Sciatic nerve (tissue), 2 donors: Measurements from ENCODE around the gene CA10. TPM values are rescaled to one million over a fixed set of nuclear protein-coding genes. Genes with fewer than 3 reads are reported as not detected.

Source experiments
- ATAC-seq: fragments of 200-7000 bp; cut with Tn5 transposase; one replicate; pipeline ENCODE4 v1.9.1; 2020; ENCODE audit warnings: mild to moderate bottlenecking, moderate library complexity
- DNase-seq: peaks from one replicate; pipeline ENCODE4 v3.0.0-alpha.2; 2020; ENCODE audit warnings: low spot score
- intact Hi-C: fragments of 100-400 bp; cut with DNase I; formaldehyde crosslinking; loops from one replicate; pipeline ENCODE4 v1.14.2; 2022
- total RNA-seq: library from RNA; stranded (reverse); fragmentation: NEBNext Ultra II Directional; extraction: Animal tissue kit (Norgen Biotek cat#: 25700); gene quantifications from one replicate; pipeline ENCODE4 v1.2.1, GENCODE V29; 2021
- donor health status: DM: no; HTN: no; CAD: no.
- donor health status: DM: no; HTN: no; CAD: no.

The CA10 gene
- total RNA-seq, 1 donor from 2014 or later, result not detected

DNA sequence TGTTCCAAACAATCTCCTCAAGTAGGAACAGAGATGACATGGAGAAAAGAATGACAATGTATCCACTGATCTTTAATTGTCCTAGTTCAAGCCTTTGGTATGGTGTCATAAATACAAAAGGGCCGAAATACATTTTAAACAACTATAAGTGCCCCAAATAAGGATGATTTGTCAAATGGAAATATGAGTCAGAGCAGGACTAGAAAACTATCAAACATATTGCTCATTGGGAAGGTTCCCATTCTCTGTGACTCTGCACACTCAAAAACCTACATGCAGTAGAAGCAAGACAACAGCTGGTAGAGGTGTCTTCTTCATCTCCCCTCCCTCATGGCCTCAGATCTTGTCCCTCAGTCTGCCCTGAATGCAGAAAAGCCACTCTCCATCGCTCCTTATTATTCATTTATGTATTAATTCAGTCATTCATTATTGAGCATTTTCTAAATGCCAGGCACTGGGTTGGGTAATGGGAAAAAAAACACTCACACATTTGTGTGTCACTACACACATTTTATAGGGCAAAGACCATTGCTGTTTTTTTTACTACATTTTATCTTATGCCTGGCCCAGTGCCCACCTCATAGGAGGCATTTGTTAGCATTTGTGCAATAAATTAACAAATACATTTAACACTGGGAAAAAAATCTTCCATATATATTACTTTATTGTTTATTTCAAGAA lies 10.1 kb downstream of the CA10 start:
- intact Hi-C loops, result no loop called here
- no peak for ATAC-seq

DNA sequence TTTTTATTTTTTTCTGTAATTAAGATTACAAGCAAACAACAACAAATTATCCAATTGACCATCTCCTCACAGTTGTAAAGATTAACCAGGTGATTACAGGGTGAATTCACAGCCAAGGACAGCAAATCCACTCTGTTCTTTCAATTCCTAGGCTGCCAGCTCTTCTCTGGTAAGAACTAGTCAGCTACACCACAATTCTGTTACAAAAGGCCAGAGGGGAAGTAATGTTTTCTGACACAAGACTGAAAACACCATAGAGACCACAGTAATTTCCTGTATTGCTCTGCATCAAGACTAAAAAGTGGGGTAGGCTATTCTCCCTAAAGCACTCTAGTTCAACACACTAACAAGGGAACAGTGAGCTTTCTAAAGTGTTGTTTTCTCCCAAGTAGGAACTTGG lies 10.6 kb downstream of the CA10 start:
- intact Hi-C loops, result no loop called here
- no peak for ATAC-seq

More for the DNA sequence above, 10.1 kb downstream of the CA10 start:
- no peak for DNase-seq

DNA sequence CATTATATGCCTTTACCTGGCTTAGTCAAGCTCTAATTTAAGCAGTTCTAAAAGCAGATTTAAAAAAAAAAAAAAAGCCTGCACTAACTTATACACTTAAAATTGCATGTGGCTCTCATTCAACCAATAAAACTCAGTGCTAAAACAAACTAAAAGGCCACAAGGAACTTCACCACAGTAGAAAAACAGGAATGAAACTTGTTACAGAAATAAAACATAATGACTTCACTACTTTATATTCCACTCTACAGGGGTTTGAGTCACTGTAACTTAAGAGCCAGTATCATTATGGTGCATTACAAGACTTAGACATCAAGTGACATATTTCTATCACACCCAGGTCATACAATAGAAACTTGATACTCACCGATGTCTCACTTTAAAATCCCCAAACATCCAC lies 11.1 kb downstream of the CA10 start:
- intact Hi-C loops, result no loop called here
- DNase-seq (no peak), ATAC-seq (no peak)

More for the DNA sequence above, 10.6 kb downstream of the CA10 start:
- no peak for DNase-seq

DNA sequence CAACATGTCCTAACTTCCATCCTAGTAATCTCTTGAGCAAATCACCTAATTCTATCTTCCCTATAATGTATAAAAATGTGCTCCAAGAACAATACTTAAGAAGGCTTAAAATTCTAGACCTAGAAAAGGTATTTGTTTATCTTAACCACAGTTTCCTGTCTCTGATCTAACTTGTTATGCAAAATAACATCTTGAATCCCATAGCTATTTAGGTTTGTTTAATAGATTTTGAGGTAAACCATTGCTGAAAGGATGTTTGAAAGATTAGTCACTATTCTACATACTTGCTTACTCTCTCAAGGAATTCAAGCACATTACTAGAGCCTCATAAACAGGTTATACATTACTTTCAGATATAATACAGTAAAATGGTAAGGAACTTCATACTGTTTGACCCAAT lies 13.0 kb downstream of the CA10 start:
- no peak for DNase-seq
- intact Hi-C loops, result no loop called here
- no peak for ATAC-seq

DNA sequence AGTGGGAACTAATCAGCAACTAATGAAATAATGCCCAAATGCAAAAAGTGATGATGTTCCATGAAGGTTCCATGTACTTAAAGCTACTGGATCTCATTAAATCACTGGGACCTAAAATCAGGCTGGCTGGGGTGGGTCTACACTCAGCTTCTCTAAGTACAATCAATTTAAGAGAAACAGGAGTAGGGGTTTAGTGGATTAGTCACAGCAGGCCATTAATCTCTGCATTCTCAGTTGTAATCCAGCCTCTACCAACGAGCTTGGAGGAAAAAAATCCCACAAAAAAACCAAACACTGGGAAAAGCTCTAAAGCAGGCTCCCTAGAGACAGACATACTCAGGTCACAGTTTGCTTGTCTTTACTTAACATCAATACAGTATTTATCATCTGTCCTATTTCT lies 15.0 kb downstream of the CA10 start:
- DNase-seq, result no peak
- intact Hi-C loops, result no loop called here

DNA sequence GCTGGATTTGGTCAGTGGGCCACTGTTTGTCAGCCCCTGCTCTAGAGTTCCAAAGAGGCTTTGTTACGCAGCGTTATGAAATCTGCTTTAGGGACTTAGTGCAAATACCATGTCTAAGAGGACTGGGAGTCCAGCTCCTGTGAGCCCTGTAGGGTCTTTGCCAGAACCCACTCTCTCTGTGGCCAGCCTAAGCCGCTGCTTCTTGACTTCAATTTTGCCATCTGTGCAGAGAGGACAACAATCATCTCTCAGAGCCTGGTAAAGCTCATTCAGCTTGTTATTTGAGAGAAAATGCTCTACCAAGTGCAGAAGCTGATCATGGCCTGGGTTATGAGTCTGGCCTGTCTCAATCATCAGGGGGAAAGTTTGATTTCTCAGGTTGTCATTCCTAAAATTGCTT lies 17.9 kb downstream of the CA10 start:
- no peak for DNase-seq
- intact Hi-C loops, result no loop called here
- no peak for ATAC-seq

More for the DNA sequence above, 15.0 kb downstream of the CA10 start:
- ATAC-seq, result no peak

DNA sequence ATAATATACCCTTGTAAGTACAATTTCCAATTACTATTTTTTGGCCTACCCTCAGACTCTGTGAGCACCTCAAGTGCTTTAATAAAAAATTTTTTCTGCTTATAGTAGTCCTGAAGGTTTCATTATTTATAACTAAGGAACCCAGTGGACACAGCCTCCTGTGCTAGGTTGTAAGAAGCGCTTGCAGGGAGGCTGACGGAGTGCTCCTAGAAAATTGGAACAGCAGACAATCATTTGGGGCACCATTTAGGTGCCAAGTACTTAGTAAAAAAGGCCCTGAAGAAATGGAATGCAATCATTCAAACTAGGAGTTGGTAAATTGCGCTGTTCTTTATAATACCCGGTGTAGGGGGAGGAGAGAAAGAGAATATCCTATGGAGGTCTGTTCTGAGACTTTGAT lies 19.8 kb downstream of the CA10 start:
- ATAC-seq, result no peak
- DNase-seq, result no peak
- intact Hi-C loops, result no loop called here

DNA sequence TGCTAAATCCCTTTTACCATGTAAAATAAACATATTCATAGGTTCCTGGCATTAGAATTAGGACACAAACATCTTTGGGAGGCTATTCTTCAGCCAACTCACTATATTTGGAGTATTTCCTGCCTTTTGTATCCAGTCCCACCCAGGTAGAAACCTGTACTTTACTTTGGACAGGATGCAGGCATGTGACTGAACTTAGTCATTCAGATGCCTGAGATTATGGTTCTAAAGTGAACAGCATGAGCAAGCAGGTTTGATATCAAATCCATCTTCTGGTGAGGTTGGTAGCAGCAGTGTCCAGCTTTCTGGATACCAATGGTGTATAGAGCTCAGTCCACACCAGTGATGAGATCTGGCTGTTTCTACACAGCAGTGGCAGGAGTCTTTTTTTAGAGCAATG lies 20.2 kb downstream of the CA10 start:
- no peak for DNase-seq
- ATAC-seq, result no peak
- intact Hi-C loops, result no loop called here

DNA sequence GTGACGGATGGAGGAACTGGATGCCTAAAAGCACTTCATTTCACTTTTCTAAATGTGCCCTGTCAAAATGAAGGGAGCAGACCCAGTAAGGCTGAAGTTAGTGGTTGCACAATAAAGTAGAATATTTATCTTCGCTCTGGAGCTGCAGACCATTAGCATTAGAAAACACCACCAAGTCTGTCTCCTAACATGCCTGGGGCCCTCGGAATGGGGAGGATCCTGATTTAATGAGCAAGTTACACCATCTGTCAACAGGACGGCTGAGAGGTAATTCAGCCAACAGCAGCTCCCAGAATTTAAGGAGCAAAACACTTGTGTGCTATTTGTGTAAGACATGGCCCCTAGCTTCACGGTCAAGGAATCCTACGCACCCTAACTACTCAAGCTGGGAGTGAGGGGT lies 22.3 kb downstream of the CA10 start:
- ATAC-seq (no peak), DNase-seq (no peak)
- intact Hi-C loops, result no loop called here

DNA sequence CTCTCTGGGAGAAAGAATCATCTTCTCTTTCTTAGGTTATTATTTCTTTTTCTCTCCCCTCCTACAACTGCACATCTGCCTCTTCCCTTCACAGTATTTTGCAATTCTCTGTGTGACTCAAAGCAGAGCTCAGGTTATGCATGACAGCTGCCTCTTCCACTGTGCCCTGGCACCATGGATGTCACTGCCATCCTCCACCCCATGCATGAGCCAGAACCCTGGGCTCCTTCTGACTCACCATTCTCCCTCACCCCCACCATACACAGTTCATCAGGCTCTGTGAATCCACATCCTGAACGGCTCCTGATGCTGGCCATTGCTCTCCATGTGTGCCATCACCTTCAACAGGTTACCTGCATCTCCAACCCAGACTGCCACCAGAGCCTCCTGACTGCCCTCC lies 23.9 kb downstream of the CA10 start:
- intact Hi-C loops, result no loop called here
- DNase-seq (no peak), ATAC-seq (no peak)

DNA sequence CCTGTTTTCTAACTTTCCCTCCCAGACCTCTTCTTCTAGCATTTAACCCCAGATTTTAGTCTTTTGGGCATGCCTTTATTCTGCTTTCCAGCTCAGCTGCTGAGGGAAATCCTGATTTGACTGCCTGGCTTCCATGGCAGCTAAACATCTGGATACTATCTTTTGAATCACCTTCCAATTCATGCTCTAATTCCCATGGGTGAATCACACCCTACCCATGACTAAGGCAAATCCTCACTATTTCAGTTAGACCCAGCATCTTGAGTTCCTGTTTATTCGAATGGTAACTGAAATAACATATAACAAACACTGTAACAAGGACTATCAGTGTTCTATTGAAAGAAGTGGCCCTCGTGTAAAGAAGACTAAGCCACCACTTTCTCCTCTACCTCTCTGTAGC lies 29.8 kb downstream of the CA10 start:
- DNase-seq (no peak), ATAC-seq (no peak)
- intact Hi-C loops, result no loop called here

DNA sequence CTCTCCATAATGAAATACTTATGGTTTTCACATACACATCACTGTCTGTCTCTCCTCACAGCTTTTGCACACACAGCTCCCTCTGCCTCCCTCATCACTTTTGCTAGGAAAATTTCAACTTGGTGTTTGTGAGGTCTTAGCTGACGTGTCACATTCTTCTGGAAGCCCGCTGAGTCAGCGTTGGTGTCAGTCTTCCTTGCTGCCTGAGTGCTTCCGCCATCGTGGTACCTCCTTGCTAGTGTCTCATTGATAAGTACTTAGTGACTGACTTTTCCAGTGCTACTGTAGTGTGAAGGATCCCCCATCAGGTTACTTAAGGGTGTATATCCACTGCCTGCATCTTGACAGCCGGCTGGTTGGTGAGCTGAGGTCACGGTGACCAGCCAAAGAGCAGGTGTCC lies 33.5 kb downstream of the CA10 start:
- no peak for ATAC-seq
- intact Hi-C loops, result no loop called here
- no peak for DNase-seq

DNA sequence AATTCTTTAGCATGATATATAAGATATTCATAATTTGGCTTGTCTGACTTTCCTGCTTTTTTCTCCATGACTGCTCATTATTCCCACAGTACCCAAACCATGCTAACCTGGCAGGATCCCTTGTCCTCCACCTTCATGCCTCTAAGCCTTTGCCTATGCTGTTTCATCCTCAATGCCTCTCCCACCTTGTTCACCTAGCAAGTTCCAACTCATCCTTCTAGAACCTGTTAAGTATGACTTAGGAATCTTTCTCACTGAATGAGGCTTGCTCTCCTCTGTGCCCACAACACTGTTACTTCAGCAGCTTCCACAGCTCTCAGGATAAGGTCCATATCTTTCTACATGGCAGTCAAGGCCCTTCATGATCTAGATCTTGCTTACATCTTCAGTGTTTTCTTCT lies 34.0 kb downstream of the CA10 start:
- intact Hi-C loops, result no loop called here
- no peak for ATAC-seq
- DNase-seq, result no peak

DNA sequence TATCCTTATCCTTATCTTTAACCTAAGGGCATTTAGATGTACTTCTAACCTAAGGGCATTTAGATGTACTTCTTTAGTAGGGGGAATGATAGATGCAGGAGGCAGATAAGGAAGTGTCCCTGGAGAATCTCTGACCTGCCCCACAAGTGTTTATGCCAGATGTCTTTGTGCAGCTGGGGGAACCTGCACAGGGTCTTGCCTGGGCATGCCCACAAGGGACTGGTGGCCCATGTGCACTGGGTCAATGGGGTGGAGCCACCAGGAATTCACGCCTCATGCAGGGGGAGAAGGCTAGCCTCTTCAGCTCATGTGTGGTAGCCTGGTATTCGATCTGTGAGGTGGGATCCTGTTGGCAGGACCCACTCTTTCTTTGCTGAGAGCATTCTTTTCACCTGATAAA lies 38.0 kb downstream of the CA10 start:
- ATAC-seq (no peak), DNase-seq (no peak)
- intact Hi-C loops, result no loop called here

DNA sequence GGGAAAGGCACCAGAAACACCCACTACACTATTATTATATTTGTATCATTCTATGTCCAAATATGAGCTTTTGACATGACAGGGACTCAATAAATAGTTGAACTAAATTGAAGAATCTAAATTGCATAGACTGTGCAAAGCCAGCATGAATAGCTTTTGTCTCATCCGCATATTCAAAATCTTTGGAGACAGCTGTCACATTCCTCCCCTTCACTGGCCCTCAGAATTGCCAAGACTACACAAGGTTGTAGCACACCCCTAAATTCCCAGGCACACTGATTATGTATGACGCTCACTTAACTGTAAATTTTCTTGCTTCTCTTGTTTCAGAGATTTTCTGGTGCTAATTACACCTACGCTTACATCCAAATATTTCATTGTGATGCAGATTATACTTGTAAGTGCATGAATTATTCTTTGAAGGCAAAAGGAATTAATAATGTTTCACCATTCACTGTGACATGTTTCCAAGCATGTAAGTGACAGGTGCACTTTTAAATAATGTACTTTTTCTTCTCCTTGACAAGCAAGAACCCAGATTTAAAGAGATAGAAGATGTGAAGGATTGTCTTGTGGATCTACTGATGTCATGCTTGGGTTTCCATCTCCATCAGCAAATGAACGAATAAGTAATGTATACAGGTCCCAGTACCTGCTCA lies 47.5 kb downstream of the CA10 start:
- no peak for ATAC-seq
- intact Hi-C loops, result no loop called here

DNA sequence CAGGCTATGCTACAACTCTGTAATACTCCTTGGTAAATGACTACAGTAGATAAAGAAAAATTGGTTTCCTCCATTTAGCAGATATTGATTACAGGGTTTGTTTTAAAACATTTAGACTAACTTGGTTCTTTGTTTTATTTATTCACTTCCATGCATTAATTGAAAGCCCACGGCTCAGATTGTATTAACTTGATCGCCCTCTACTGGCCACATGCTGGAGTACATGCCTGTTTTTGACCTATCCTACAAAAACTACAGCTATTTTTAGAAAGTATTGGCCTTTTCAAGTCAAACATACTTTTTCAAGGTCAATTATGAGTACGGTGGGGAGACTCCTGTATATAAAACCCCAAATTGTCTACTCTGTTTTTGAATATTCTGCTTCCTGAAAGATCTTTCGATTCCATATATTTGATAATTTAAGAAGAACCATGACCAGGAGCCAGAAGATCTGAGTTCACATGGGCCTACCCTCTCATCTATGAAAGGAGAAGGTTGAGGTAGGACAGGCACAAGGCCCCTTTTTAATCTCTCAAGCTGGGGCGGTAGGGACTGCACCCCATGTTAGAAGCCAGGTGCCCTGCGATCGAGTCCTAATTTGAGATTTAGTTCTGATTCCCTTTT lies 51.8 kb downstream of the CA10 start:
- ATAC-seq (no peak), DNase-seq (peak; percentile 59)
- intact Hi-C loops, result no loop called here

More for the DNA sequence above, 47.5 kb downstream of the CA10 start:
- DNase-seq, result no peak

DNA sequence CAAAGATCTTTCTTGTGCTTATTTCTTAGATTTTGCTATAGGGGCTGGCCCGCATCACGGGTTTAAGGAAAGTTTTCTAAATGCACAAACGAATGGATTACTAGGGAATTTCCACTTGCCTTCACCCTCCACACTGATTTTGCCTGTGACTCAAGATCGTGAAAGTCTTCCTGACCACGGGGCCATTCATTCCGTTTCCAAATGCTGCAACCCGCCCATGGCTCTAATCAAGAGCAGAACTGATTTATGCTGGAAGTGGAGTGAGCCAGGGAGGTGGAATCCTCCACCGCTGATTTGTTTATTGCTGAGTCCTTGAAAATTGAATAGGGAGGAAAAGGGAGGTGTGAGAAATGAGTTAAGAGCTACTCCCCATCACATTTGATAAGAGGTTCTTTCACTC lies 52.4 kb downstream of the CA10 start:
- ATAC-seq, result no peak
- DNase-seq, result no peak
- intact Hi-C loops, result no loop called here

DNA sequence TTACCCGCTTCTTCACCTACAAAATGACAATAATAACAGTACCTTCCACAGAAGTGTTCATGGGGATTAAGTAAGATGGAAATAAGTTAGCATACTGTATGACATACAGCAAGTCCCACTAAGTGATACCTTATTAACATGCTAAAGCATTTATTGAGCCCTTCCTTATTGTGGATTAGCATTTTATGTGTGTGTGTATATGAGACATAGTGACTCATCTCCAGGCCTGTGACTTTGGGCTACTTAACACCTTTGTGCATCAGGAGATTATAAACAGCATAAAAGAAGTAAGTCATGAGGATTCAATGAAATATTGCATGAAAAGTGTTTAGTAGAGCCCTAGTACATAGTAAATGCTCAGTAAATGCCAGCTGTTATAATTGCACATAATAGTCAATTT lies 52.9 kb downstream of the CA10 start:
- intact Hi-C loops, result no loop called here
- DNase-seq (no peak), ATAC-seq (no peak)

DNA sequence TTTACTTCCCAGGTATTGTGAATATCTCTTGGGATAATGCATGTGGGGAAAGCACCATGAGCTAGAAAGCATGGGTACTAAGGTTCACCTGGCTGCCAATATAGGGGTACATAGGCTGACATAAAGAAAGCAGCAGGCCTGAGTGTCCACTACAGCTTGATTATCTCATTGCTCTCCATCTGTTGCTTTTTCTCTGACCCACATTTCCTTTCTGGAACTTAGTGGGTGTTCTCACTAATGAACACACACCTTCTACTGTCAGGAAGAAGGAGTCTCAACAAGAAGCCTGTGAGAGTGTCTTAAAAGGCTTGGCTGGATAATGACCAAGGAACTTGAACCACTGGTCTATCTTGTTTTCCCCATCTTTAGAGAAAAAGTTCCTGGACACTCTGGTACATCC lies 62.5 kb downstream of the CA10 start:
- intact Hi-C loops, result no loop called here
- ATAC-seq (no peak), DNase-seq (no peak)

DNA sequence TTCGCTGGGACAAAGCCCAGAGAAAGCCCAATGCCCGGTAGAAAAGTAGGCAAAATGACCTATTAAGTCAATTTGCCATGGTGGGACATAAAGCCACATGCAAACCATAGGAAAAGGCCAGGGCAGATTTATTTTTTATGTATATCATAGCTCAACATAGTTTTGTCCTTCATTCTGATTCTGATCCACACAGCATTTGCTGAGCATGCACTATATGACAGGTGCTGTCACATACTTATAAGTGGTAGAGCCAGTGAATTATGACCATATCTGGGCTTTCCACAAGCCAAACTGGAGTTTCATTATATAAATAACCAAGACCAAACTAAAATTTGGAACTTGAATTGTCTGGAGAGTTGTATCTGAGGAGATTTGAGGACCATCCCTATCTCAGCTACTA lies 74.3 kb downstream of the CA10 start:
- DNase-seq, result no peak
- intact Hi-C loops, result no loop called here
- ATAC-seq, result no peak

DNA sequence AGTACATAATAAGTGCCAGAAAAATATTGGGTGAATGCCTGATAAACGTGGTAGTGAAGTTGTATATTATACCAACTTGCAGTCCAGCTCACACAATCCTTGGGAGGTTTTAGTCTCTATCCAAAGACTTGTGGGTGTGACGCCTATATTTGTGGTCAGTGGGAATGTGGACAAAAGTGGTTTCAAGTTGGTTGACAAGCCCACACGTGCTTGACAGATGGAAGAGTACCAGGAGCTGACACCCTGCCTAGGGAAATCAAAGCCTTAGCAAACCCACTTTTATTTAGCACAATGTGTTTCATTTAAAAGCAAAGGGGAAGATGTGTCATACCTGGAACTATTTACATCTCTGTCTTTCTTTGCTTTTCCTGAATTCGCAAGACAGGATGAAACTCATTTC lies 79.0 kb downstream of the CA10 start:
- intact Hi-C loops, result no loop called here
- ATAC-seq (no peak), DNase-seq (no peak)
